C4-2B (cell line): Measurements from ENCODE around the gene PSMD14.

Source experiments
- CTCF ChIP-seq: fragments of 450-650 bp; conservative IDR thresholded peaks from 2 replicates; pipeline ENCODE4 v1.5.1; 2017; ENCODE audit warnings: mild to moderate bottlenecking
- ZFX ChIP-seq: fragments of 450-650 bp; IDR thresholded peaks from 2 replicates; pipeline ENCODE4 v1.6.1; 2017

DNA sequence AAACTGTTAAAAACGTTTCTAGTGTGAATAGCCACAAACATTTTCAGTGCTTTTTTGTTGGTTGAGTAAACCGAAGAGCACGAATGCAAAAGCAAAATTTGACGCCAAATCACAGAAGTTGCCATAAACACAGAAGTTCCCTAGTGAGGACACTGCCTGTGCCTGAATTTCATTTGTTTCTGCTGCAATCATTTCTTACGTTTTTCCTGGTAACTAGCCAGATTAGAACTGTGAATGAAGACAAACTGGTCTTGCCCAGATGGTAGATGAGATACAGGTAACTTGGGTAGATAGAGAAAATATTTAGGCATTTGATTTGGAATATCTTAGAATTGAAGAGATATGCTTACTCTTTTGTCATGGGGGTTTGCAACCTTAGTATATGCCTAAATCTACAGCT, 98.1 kb downstream of the PSMD14 start:
- TF ChIP-seq CTCF: no peak
- TF ChIP-seq ZFX: no peak
